Keratinocyte (primary cell): ENCODE measurements around the gene PYGB. TPM values are rescaled to one million over a fixed set of nuclear protein-coding genes. Genes with fewer than 3 reads are reported as not detected.

Source experiments
- DNase-seq: peaks from one replicate; pipeline ENCODE4 v3.0.0-alpha.2; 2011; ENCODE audit warnings: low read depth, missing footprints, low spot score
- FAIRE-seq: peaks from 2 replicates; lab custom pipeline; 2011; peaks lifted over from hg19 to GRCh38; lab: Jason Lieb, UNC
- H2AFZ ChIP-seq: 2 replicates; pipeline ENCODE4 v1.6.0; 2012; ENCODE audit warnings: low read length, control low read depth, inconsistent platforms; ENCODE audit not compliant: control insufficient read depth
- H3K27ac ChIP-seq: 2 replicates; pipeline ENCODE4 v1.5.1; 2011; ENCODE audit warnings: low read length; ENCODE audit not compliant: control insufficient read depth, insufficient read depth
- H3K27me3 ChIP-seq: 3 replicates; pipeline ENCODE4 v1.6.0; 2011; ENCODE audit warnings: low read length; ENCODE audit not compliant: control insufficient read depth, insufficient read depth; ENCODE audit errors: extremely low read depth
- H3K36me3 ChIP-seq, 2 experiments: 2 replicates in 1 of 2; 3 replicates in 1 of 2; pipeline ENCODE4 v1.5.1; 2011; ENCODE audit warnings: low read length in 2 of 2, mild to moderate bottlenecking in 1 of 2; ENCODE audit not compliant: control insufficient read depth in 2 of 2, insufficient read depth in 2 of 2; ENCODE audit errors: extremely low read depth in 1 of 2
- H3K4me1 ChIP-seq: 3 replicates; pipeline ENCODE4 v1.5.1; 2011; ENCODE audit warnings: low read length; ENCODE audit not compliant: control insufficient read depth, insufficient read depth; ENCODE audit errors: extremely low read depth
- H3K4me2 ChIP-seq: 3 replicates; pipeline ENCODE4 v1.6.0; 2011; ENCODE audit warnings: low read depth, low read length; ENCODE audit not compliant: control insufficient read depth, insufficient read depth; ENCODE audit errors: extremely low read depth
- H3K4me3 ChIP-seq, 3 experiments: fragments of 200-600 bp in 1 of 3; sonication (generic) in 1 of 3; 2 replicates in 2 of 3; 3 replicates in 1 of 3; pipeline ENCODE4 v1.5.1; 2011 to 2016; ENCODE audit warnings: low read length in 3 of 3, mild to moderate bottlenecking in 3 of 3, control low read depth in 2 of 3, inconsistent platforms in 1 of 3, low read depth in 1 of 3, mixed read lengths in 1 of 3, mixed run types in 1 of 3, moderate library complexity in 1 of 3; ENCODE audit not compliant: control insufficient read depth in 2 of 3, insufficient read depth in 2 of 3; ENCODE audit errors: extremely low read depth in 1 of 3
- H3K79me2 ChIP-seq: 2 replicates; pipeline ENCODE4 v1.6.0; 2012; ENCODE audit warnings: low read length; ENCODE audit not compliant: control insufficient read depth, insufficient read depth
- H3K9ac ChIP-seq: 3 replicates; pipeline ENCODE4 v1.6.0; 2011; ENCODE audit warnings: low read length; ENCODE audit not compliant: control insufficient read depth, insufficient read depth; ENCODE audit errors: extremely low read depth
- H3K9me1 ChIP-seq: 3 replicates; pipeline ENCODE4 v1.6.0; 2011; ENCODE audit warnings: low read length; ENCODE audit not compliant: control insufficient read depth, insufficient read depth; ENCODE audit errors: extremely low read depth
- H3K9me3 ChIP-seq: 2 replicates; pipeline ENCODE4 v1.5.1; 2012; ENCODE audit warnings: low read depth, low read length; ENCODE audit not compliant: control insufficient read depth
- H4K20me1 ChIP-seq: 3 replicates; pipeline ENCODE4 v1.6.0; 2011; ENCODE audit warnings: low read length; ENCODE audit not compliant: control insufficient read depth, insufficient read depth; ENCODE audit errors: extremely low read depth
- CTCF ChIP-seq, 3 experiments: IDR thresholded peaks in 1 of 3; conservative IDR thresholded peaks in 1 of 3; optimal IDR thresholded peaks in 1 of 3; 2 replicates in 2 of 3; 3 replicates in 1 of 3; pipeline versions ENCODE3 to v1.5.1; 2011; ENCODE audit warnings: low read length in 3 of 3, mild to moderate bottlenecking in 3 of 3, moderate library complexity in 2 of 3, control low read depth in 1 of 3, inconsistent platforms in 1 of 3; ENCODE audit not compliant: insufficient read depth in 2 of 3; ENCODE audit errors: extremely low read depth in 1 of 3
- EZH2 ChIP-seq: IDR thresholded peaks from one replicate; pipeline ENCODE4 v1.6.1; 2012; ENCODE audit warnings: inconsistent platforms, mild to moderate bottlenecking, low read length, moderate library complexity
- dilution Hi-C: fragments of 300-500 bp; cut with MboI; formaldehyde crosslinking; loops from one replicate; pipeline ENCODE4 v1.7.0; 2020; ENCODE audit warnings: low sequenced_read_pairs; ENCODE audit not compliant: extremely low pct_ligation_motif_present
- polyA plus RNA-seq, 5 experiments: library from polyadenylated mRNA; depleted of rRNA in 3 of 5; stranded (reverse) in 3 of 5; stranded (forward) in 1 of 5; unstranded in 1 of 5; fragments of >200 nt; gene quantifications; 1 replicate in 1 of 5; 2 replicates in 3 of 5; 3 replicates in 1 of 5; pipeline versions ENCODE4 v1.2.1 to v1.2.3, GENCODE V29; 2011 to 2012; ENCODE audit warnings: missing spikeins in 2 of 5, low read depth in 1 of 5, low replicate concordance in 1 of 5

PYGB gene
- polyA plus RNA-seq, 1 donor (not counting 4 experiments of a cell fraction or from before 2014, with no cell fraction given): 78.3 TPM

DNA sequence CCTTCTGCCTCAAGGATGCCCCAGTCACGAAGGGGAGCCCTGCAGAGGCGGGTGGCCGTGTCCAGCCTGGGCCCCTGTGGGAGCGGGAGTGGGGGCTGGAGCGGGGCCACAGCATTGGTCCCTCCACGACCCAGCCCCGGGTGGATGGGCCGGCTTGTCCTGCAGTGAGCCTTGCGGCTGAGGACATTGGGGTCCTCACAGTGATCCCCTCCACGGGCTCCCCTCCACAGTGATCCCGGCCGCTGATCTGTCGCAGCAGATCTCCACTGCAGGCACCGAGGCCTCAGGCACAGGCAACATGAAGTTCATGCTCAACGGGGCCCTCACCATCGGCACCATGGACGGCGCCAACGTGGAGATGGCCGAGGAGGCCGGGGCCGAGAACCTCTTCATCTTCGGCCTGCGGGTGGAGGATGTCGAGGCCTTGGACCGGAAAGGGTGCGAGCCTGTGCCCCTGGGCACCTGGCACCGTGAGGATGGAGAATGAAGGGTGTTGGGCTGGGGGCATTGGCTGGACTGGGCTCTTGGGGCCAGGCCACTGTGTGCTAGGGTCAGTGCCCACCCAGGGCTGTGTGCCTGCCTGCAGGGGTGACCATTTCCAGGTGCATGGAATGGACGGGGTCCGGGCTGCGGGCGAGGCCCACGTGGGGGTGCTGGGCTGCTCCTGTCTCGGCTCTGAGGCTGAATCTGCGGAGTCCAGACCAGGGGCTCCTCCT, 44.4 kb downstream of the PYGB start:
- dilution Hi-C loops: no loop called here
- peaks cover 63 to 64% of the 10 kb centered on the region in 2 experiments for H3K36me3 ChIP-seq
- DNase-seq (no peak), FAIRE-seq (no peak)
- TF ChIP-seq CTCF (optimal IDR thresholded peaks at IDR 0.05 in 1 of 3, IDR thresholded peaks at IDR 0.05 in 1 of 3, conservative IDR thresholded peaks at IDR 0.05 in 1 of 3; ENCODE audit: extremely low read depth in 1 of 3, insufficient read depth in 2 of 3, low read length in 3 of 3) (no peak), EZH2 (no peak)
- no peaks in the 10 kb centered on the region for H3K9me3 ChIP-seq
- H2AFZ ChIP-seq: no peak overlapping the region
- H3K27me3 ChIP-seq: no peaks in the 10 kb centered on the region
- H4K20me1 ChIP-seq: peaks cover 2% of the 10 kb centered on the region
- H3K4me3 ChIP-seq: no peak overlapping the region
- no peak overlapping the region for H3K4me2 ChIP-seq
- H3K9me1 ChIP-seq: no peaks in the 10 kb centered on the region
- no peak overlapping the region for H3K9ac ChIP-seq
- no peaks in the 10 kb centered on the region for H3K79me2 ChIP-seq
- no peak overlapping the region for H3K27ac ChIP-seq
- H3K4me1 ChIP-seq: peaks cover 33% of the 10 kb centered on the region

GRCh38 chr20:25293507-25293906, 45.6 kb downstream of the PYGB start:
- Histone ChIP-seq H3K9me1 (no peaks in the 10 kb centered on the region), H4K20me1 (peaks cover 2% of the 10 kb centered on the region), H3K36me3 (peaks cover 61% of the 10 kb centered on the region in 2 experiments), H3K4me3 (no peak overlapping the region), H2AFZ (no peak overlapping the region), H3K79me2 (no peaks in the 10 kb centered on the region), H3K9ac (no peak overlapping the region), H3K27me3 (no peaks in the 10 kb centered on the region), H3K27ac (no peak overlapping the region), H3K4me1 (peaks cover 33% of the 10 kb centered on the region), H3K4me2 (no peak overlapping the region), H3K9me3 (no peaks in the 10 kb centered on the region)
- FAIRE-seq: no peak
- no peak for TF ChIP-seq EZH2
- no peak for TF ChIP-seq CTCF (optimal IDR thresholded peaks at IDR 0.05 in 1 of 3, IDR thresholded peaks at IDR 0.05 in 1 of 3, conservative IDR thresholded peaks at IDR 0.05 in 1 of 3; ENCODE audit: extremely low read depth in 1 of 3, insufficient read depth in 2 of 3, low read length in 3 of 3)
- dilution Hi-C loops: no loop called here
- DNase-seq: no peak
